Loucy (cell line): ENCODE measurements around the gene ADIPOQ.
A peak's percentile ranks its signal among the peaks of the same experiment; 100 is the strongest.

Source experiments
- H2AFZ ChIP-seq: fragments of 200-600 bp; sonication (generic); 2 replicates; pipeline ENCODE4 v1.6.0; 2016; ENCODE audit warnings: antibody characterized with exemption, mild to moderate bottlenecking, low read length, moderate library complexity
- H3F3A ChIP-seq: fragments of 200-600 bp; 2 replicates; pipeline ENCODE4 v1.6.0; 2016; ENCODE audit warnings: antibody characterized with exemption, low read depth, mild to moderate bottlenecking
- H3K27me3 ChIP-seq: fragments of 200-600 bp; sonication (generic); 2 replicates; pipeline ENCODE4 v1.6.1; 2014; ENCODE audit warnings: low read length, mild to moderate bottlenecking; ENCODE audit not compliant: insufficient read depth, poor library complexity, severe bottlenecking
- H3K36me3 ChIP-seq: fragments of 200-600 bp; sonication (generic); 2 replicates; pipeline ENCODE4 v1.6.1; 2016; ENCODE audit warnings: low read length; ENCODE audit not compliant: insufficient read depth
- H3K4me1 ChIP-seq: fragments of 200-600 bp; sonication (generic); 2 replicates; pipeline ENCODE4 v1.5.1; 2014; ENCODE audit warnings: low read length, mild to moderate bottlenecking; ENCODE audit not compliant: insufficient read depth, poor library complexity, severe bottlenecking
- H3K4me2 ChIP-seq: fragments of 200-600 bp; sonication (generic); 2 replicates; pipeline ENCODE4 v1.6.0; 2014; ENCODE audit warnings: antibody characterized with exemption, low read length, low read depth, mild to moderate bottlenecking; ENCODE audit not compliant: poor library complexity, severe bottlenecking
- H3K4me3 ChIP-seq: fragments of 200-600 bp; sonication (generic); 2 replicates; pipeline ENCODE4 v1.5.1; 2014; ENCODE audit warnings: low read length, mild to moderate bottlenecking, mixed read lengths; ENCODE audit not compliant: poor library complexity, severe bottlenecking
- H3K79me2 ChIP-seq: fragments of 200-600 bp; sonication (generic); 2 replicates; pipeline ENCODE4 v1.6.1; 2014; ENCODE audit warnings: low read length; ENCODE audit not compliant: insufficient read depth
- H3K9ac ChIP-seq: fragments of 200-600 bp; sonication (generic); 2 replicates; pipeline ENCODE4 v1.6.0; 2014; ENCODE audit warnings: mild to moderate bottlenecking, low read depth, low read length, moderate library complexity; ENCODE audit not compliant: poor library complexity, severe bottlenecking
- H3K9me2 ChIP-seq: fragments of 200-600 bp; sonication (generic); replicated peaks from 2 replicates; pipeline ENCODE4 v1.6.1; 2016; ENCODE audit warnings: low read depth, low read length, mixed read lengths
- H3K9me3 ChIP-seq: fragments of 200-600 bp; sonication (generic); 2 replicates; pipeline ENCODE4 v1.6.1; 2014; ENCODE audit warnings: mild to moderate bottlenecking, antibody characterized with exemption, low read length, low read depth; ENCODE audit not compliant: insufficient read depth
- H4K20me1 ChIP-seq: fragments of 200-600 bp; sonication (generic); 2 replicates; pipeline ENCODE4 v1.6.0; 2014; ENCODE audit warnings: antibody characterized with exemption, low read length, mild to moderate bottlenecking; ENCODE audit not compliant: insufficient read depth, poor library complexity, severe bottlenecking
- CTCF ChIP-seq: fragments of 200-600 bp; sonication (generic); conservative IDR thresholded peaks from 2 replicates; pipeline ENCODE4 v1.5.1; 2014; ENCODE audit warnings: mild to moderate bottlenecking, antibody characterized with exemption, low read length
- EZH2phosphoT487 ChIP-seq: fragments of 200-600 bp; IDR thresholded peaks from 2 replicates; pipeline ENCODE4 v1.6.1; 2018; ENCODE audit warnings: antibody characterized with exemption, mild to moderate bottlenecking, moderate library complexity, borderline replicate concordance

The ADIPOQ gene

GRCh38 chr3:186896875-186897274 lies 54.4 kb downstream of the ADIPOQ start:
- Histone ChIP-seq H3K4me3 (no peak overlapping the region), H3K9me3 (no peaks in the 10 kb centered on the region), H4K20me1 (no peaks in the 10 kb centered on the region), H2AFZ (no peak overlapping the region), H3K79me2 (no peaks in the 10 kb centered on the region), H3K4me2 (no peak overlapping the region), H3K9me2 (no peaks in the 10 kb centered on the region), H3K9ac (no peak overlapping the region), H3F3A (no peaks in the 10 kb centered on the region), H3K4me1 (peaks cover 7% of the 10 kb centered on the region), H3K27me3 (no peaks in the 10 kb centered on the region), H3K36me3 (no peaks in the 10 kb centered on the region)
- TF ChIP-seq EZH2phosphoT487 (no peak), CTCF (no peak)

GRCh38 chr3:186901135-186901734 lies 58.7 kb downstream of the ADIPOQ start:
- Histone ChIP-seq H3K9me2 (no peaks in the 10 kb centered on the region), H3K36me3 (no peaks in the 10 kb centered on the region), H3K27me3 (no peaks in the 10 kb centered on the region), H3K4me2 (no peak overlapping the region), H3K9me3 (no peaks in the 10 kb centered on the region), H3K4me1 (peaks cover 6% of the 10 kb centered on the region), H3K79me2 (no peaks in the 10 kb centered on the region), H3K9ac (no peak overlapping the region), H3F3A (no peaks in the 10 kb centered on the region), H4K20me1 (no peaks in the 10 kb centered on the region), H2AFZ (peak overlapping the region; percentile 66; the same call in 1 of the 2 replicates), H3K4me3 (no peak overlapping the region)
- TF ChIP-seq EZH2phosphoT487 (no peak), CTCF (no peak)

- H3K9me3 ChIP-seq, result no peaks in the 10 kb centered on the region
- no peak overlapping the region for H3K4me3 ChIP-seq
- H3K36me3 ChIP-seq, result no peaks in the 10 kb centered on the region
- no peak for TF ChIP-seq CTCF
- TF ChIP-seq EZH2phosphoT487, result no peak
- H3K4me2 ChIP-seq, result no peak overlapping the region
- H4K20me1 ChIP-seq, result no peaks in the 10 kb centered on the region
- no peaks in the 10 kb centered on the region for H3F3A ChIP-seq
- no peaks in the 10 kb centered on the region for H3K9me2 ChIP-seq
- no peak overlapping the region for H2AFZ ChIP-seq
- no peaks in the 10 kb centered on the region for H3K79me2 ChIP-seq
- H3K27me3 ChIP-seq, result no peaks in the 10 kb centered on the region
- peaks cover 4% of the 10 kb centered on the region for H3K4me1 ChIP-seq
- H3K9ac ChIP-seq, result no peak overlapping the region
These were observed 59.6 kb downstream of the ADIPOQ start for GRCh38 chr3:186902154-186902553.
